ENCODE measurements around the gene NUP93. TPM values are rescaled to one million over a fixed set of nuclear protein-coding genes. Genes with fewer than 3 reads are reported as not detected.

NUP93 gene
- total and polyA plus RNA-seq, 2 of the 8 experiments (the other 6 are each of a cell fraction or from before 2014, with no cell fraction given) = 147 to 201 TPM

GRCh38 chr16:56844056-56844455 lies 114.1 kb downstream of the NUP93 start:
- Histone ChIP-seq H3K79me1 (ENCODE audit: low read depth, low read length) (no peaks in the 10 kb centered on the region), H3K23me2 (ENCODE audit: low read depth, low read length) (no peaks in the 10 kb centered on the region; the same call in 1 of the 2 replicates), H3K23ac (ENCODE audit: insufficient read length) (no peak overlapping the region), H4K91ac (replicated peaks; ENCODE audit: insufficient read length, low read length) (no peak overlapping the region), H4K5ac (ENCODE audit: insufficient read length, low read depth, low read length) (no peak overlapping the region), H3K9ac (replicated peaks in 1 of 4; ENCODE audit: extremely low read depth in 1 of 4, low read depth in 3 of 4, low read length in 3 of 4) (no peak overlapping the region), H3K36me3 (ENCODE audit: control insufficient read depth in 2 of 4, insufficient read depth in 4 of 4, low read length in 3 of 4) (peaks cover 10 to 43% (median 23%) of the 10 kb centered on the region in 4 experiments; a peak in 6 of 8 replicates), H3K9me3 (ENCODE audit: insufficient read depth in 2 of 2, low read depth in 1 of 2, low read length in 1 of 2) (no peaks in the 10 kb centered on the region), H2BK120ac (replicated peaks; ENCODE audit: low read depth, low read length) (no peak overlapping the region), H3K14ac (ENCODE audit: insufficient read length) (no peak overlapping the region), H2BK5ac (ENCODE audit: low read depth, low read length) (no peak overlapping the region), H3K27me3 (replicated peaks in 1 of 4; ENCODE audit: control insufficient read depth in 3 of 4, extremely low read depth in 1 of 4, insufficient read depth in 3 of 4, low read length in 3 of 4) (no peaks in the 10 kb centered on the region), H3K79me2 (ENCODE audit: control insufficient read depth in 1 of 2, insufficient read depth in 2 of 2, low read length in 2 of 2) (no peaks in the 10 kb centered on the region), H2AFZ (ENCODE audit: low read length) (no peak overlapping the region), H2AK5ac (ENCODE audit: low read depth, low read length) (no peak overlapping the region), H4K20me1 (replicated peaks in 1 of 2; ENCODE audit: control insufficient read depth in 1 of 2, insufficient read depth in 2 of 2, low read length in 2 of 2) (peaks cover 0 to 2% of the 10 kb centered on the region in 2 experiments), H3K27ac (ENCODE audit: low read depth, low read length) (no peak overlapping the region), H3K4me3 (ENCODE audit: extremely low read depth in 1 of 4, insufficient read depth in 2 of 4, low read depth in 3 of 4, low read length in 4 of 4) (no peak overlapping the region), H2BK12ac (ENCODE audit: low read depth, low read length) (no peak overlapping the region), H3K4ac (replicated peaks; ENCODE audit: insufficient read length, low read depth, low read length) (no peak overlapping the region), H4K8ac (ENCODE audit: extremely low read depth, insufficient read depth, low read length) (no peak overlapping the region), H3K4me2 (ENCODE audit: insufficient read depth in 1 of 2, low read depth in 2 of 2, low read length in 2 of 2) (no peak overlapping the region), H2BK20ac (ENCODE audit: low read length) (no peak overlapping the region), H3K18ac (ENCODE audit: extremely low read depth, low read length) (no peak overlapping the region), H3K4me1 (replicated peaks in 1 of 4; ENCODE audit: control insufficient read depth in 3 of 4, insufficient read depth in 4 of 4, low read length in 3 of 4) (peaks cover 0 to 6% (median 2%) of the 10 kb centered on the region in 4 experiments; a peak in 3 of 7 replicates), H3K56ac (replicated peaks; ENCODE audit: insufficient read length, low read depth, low read length) (no peak overlapping the region), H2BK15ac (ENCODE audit: low read length) (no peak overlapping the region)
- POLR2A ChIA-PET (ENCODE audit: partially characterized antibody) = no interaction called here
- no peak for DNase-seq (ENCODE audit: low read depth in 1 of 2, low spot score in 2 of 2)
- WGBS, 2 experiments (ENCODE audit: extremely low coverage in 1 of 2, insufficient coverage in 1 of 2, insufficient read length in 1 of 2, insufficient replicate concordance in 2 of 2, low coverage in 1 of 2, low lambda C conversion rate in 2 of 2, missing lambda C conversion rate in 1 of 2) = 81% methylated on average over 6 of the region's 6 CpGs; no CpG with 5 or more reads in 1 of the 2 experiments
- TF ChIP-seq POU5F1 (IDR thresholded peaks at IDR 0.05; ENCODE audit: low read depth, low read length) (no peak), HDAC2 (IDR thresholded peaks at IDR 0.05; ENCODE audit: borderline replicate concordance in 1 of 2, low read depth in 2 of 2, low read length in 2 of 2) (no peak), USF2 (IDR thresholded peaks at IDR 0.05; ENCODE audit: low read length) (no peak), MAFK (IDR thresholded peaks at IDR 0.05; ENCODE audit: low read depth, low read length) (no peak), YY1 (IDR thresholded peaks at IDR 0.05; ENCODE audit: low read depth, low read length) (no peak), BRCA1 (IDR thresholded peaks at IDR 0.05; ENCODE audit: low read depth, low read length) (no peak), HDAC6 (IDR thresholded peaks at IDR 0.05; ENCODE audit: low read depth, low read length) (no peak), ASH2L (IDR thresholded peaks at IDR 0.05; ENCODE audit: low read length) (no peak), RAD21 (IDR thresholded peaks at IDR 0.05 in 1 of 2, conservative IDR thresholded peaks at IDR 0.05 in 1 of 2; ENCODE audit: low read depth in 2 of 2, low read length in 2 of 2) (no peak), ZNF274 (IDR thresholded peaks at IDR 0.05; ENCODE audit: borderline replicate concordance, extremely low read depth, low read length) (no peak), TAF7 (optimal IDR thresholded peaks at IDR 0.05; ENCODE audit: borderline replicate concordance, low read depth, low read length) (no peak), BACH1 (IDR thresholded peaks at IDR 0.05; ENCODE audit: low read length) (no peak), SP1 (IDR thresholded peaks at IDR 0.05; ENCODE audit: low read depth, low read length) (no peak), SIRT6 (IDR thresholded peaks at IDR 0.05; ENCODE audit: low read length) (no peak)
- CTCF ChIA-PET (ENCODE audit: partially characterized antibody) = interaction anchor here (0.6 to 1.7 kb wide), 2 partner anchors 23 to 328 kb away, joined by 3 to 5 read pairs; no protein-coding TSS in a partner anchor
- FAIRE-seq = no peak

Data from H1 (cell line).